HCT116 (cell line): ENCODE measurements around the gene FLOT1. TPM values are rescaled to one million over a fixed set of nuclear protein-coding genes. Genes with fewer than 3 reads are reported as not detected.
A peak's percentile ranks its signal among the peaks of the same experiment; 100 is the strongest.
"Not testable (repeated sequence)": the region's sequence is repeated elsewhere in the genome, so short reads cannot be mapped to it uniquely, and the experiment has no call there.

Experiments
- ATAC-seq: fragments of 200-7000 bp; cut with Tn5 transposase; 2 replicates; pipeline ENCODE4 v1.9.1; 2020; ENCODE audit warnings: mild to moderate bottlenecking, moderate library complexity
- BruUV-seq: library from RNA; stranded (reverse); fragments of 400-500 nt; replicated peaks from 2 replicates; lab custom pipeline; 2021; lab: Mats Ljungman, UMichigan
- CTCF ChIA-PET: fragments of 300-600 bp; sonication (Branson Sonifier 250); formaldehyde crosslinking; loops from one replicate; lab custom pipeline; 2021; ENCODE audit warnings: antibody characterized with exemption; lab: Charles Lee
- POLR2A ChIA-PET: fragments of 300-600, 350-600 bp; sonication (Branson Sonifier 250); formaldehyde crosslinking; loops from one replicate; lab custom pipeline; 2021; ENCODE audit warnings: antibody characterized with exemption; lab: Charles Lee
- RAD21 ChIA-PET, 2 experiments: fragments of 300-600 bp; sonication (Branson Sonifier 250); formaldehyde crosslinking; loops; one replicate each; lab custom pipeline; 2023; ENCODE audit warnings: low total read pairs in 2 of 2; ENCODE audit not compliant: uncharacterized antibody in 2 of 2, unreplicated experiment in 2 of 2, low non-redundant PET in 1 of 2; lab: Charles Lee
- DNase-seq: peaks from one replicate; pipeline ENCODE4 v3.0.0-alpha.2; 2010; ENCODE audit warnings: low read depth, low spot score
- H2AFZ ChIP-seq: fragments of 200-600 bp; shearing (Covaris generic), sonication (generic); 2 replicates; pipeline ENCODE4 v1.6.1; 2017; ENCODE audit warnings: low read depth, mixed run types, mixed read lengths, antibody characterized with exemption, low read length; ENCODE audit not compliant: poor library complexity, severe bottlenecking
- H3K27ac ChIP-seq: 2 replicates; pipeline ENCODE4 v1.5.1; 2012; ENCODE audit warnings: low read depth, low read length
- H3K27me3 ChIP-seq: fragments of 200-600 bp; sonication (generic); 2 replicates; pipeline ENCODE4 v1.6.1; 2016; ENCODE audit warnings: mixed run types, low read length, mixed read lengths; ENCODE audit not compliant: insufficient read depth
- H3K36me3 ChIP-seq, 2 experiments: fragments of 200-500 bp in 1 of 2; fragments of 200-600 bp in 1 of 2; sonication (Bioruptor generic) in 1 of 2; sonication (generic) in 1 of 2; 2 replicates each; pipeline versions ENCODE4 v1.5.1 to v1.6.1; 2014 to 2016; ENCODE audit warnings: low read length in 2 of 2, inconsistent platforms in 1 of 2, mixed read lengths in 1 of 2, mixed run types in 1 of 2; ENCODE audit not compliant: insufficient read depth in 2 of 2, control insufficient read depth in 1 of 2
- H3K4me1 ChIP-seq, 2 experiments: fragments of 200-600 bp in 1 of 2; sonication (generic) in 1 of 2; 2 replicates each; pipeline versions ENCODE4 v1.5.1 to v1.6.1; 2012 to 2017; ENCODE audit warnings: low read length in 2 of 2, inconsistent platforms in 1 of 2, mild to moderate bottlenecking in 1 of 2, mixed read lengths in 1 of 2, mixed run types in 1 of 2, moderate library complexity in 1 of 2; ENCODE audit not compliant: insufficient read depth in 2 of 2, control insufficient read depth in 1 of 2
- H3K4me2 ChIP-seq: fragments of 200-600 bp; sonication (generic); 2 replicates; pipeline ENCODE4 v1.6.1; 2017; ENCODE audit warnings: mixed run types, low read length, mixed read lengths
- H3K4me3 ChIP-seq, 2 experiments: fragments of 200-600 bp in 1 of 2; sonication (generic) in 1 of 2; replicated peaks in 1 of 2; 2 replicates each; pipeline ENCODE4 v1.5.1; 2011 to 2016; ENCODE audit warnings: low read length in 2 of 2, control low read depth in 1 of 2, low read depth in 1 of 2, mild to moderate bottlenecking in 1 of 2, mixed read lengths in 1 of 2, mixed run types in 1 of 2
- H3K79me2 ChIP-seq: fragments of 200-600 bp; sonication (generic); 2 replicates; pipeline ENCODE4 v1.6.1; 2017; ENCODE audit warnings: mild to moderate bottlenecking, mixed run types, low read length, moderate library complexity, mixed read lengths; ENCODE audit not compliant: insufficient read depth
- H3K9ac ChIP-seq: fragments of 200-600 bp; sonication (generic); 2 replicates; pipeline ENCODE4 v1.6.1; 2016; ENCODE audit warnings: low read length, mixed read lengths
- H3K9me2 ChIP-seq: fragments of 200-600 bp; sonication (generic), shearing (Covaris generic); 2 replicates; pipeline ENCODE4 v1.6.1; 2017; ENCODE audit warnings: mixed run types, mild to moderate bottlenecking, moderate library complexity; ENCODE audit not compliant: insufficient read depth
- H3K9me3 ChIP-seq, 2 experiments: fragments of 200-500 bp in 1 of 2; fragments of 200-600 bp in 1 of 2; sonication (Bioruptor generic) in 1 of 2; sonication (generic) in 1 of 2; 2 replicates each; pipeline ENCODE4 v1.6.1; 2014 to 2017; ENCODE audit warnings: low read length in 2 of 2, mixed read lengths in 2 of 2, inconsistent platforms in 1 of 2, low read depth in 1 of 2, mild to moderate bottlenecking in 1 of 2, mixed run types in 1 of 2, moderate library complexity in 1 of 2; ENCODE audit not compliant: control insufficient read depth in 1 of 2, insufficient read depth in 1 of 2
- H4K20me1 ChIP-seq: fragments of 200-600 bp; sonication (generic), shearing (Covaris generic); 2 replicates; pipeline ENCODE4 v1.6.1; 2017; ENCODE audit warnings: mixed run types, mild to moderate bottlenecking, moderate library complexity; ENCODE audit not compliant: insufficient read depth
- EGR1 ChIP-seq: IDR thresholded peaks from 2 replicates; pipeline ENCODE4 v1.6.1; 2012; ENCODE audit warnings: low read depth
- EZH2 ChIP-seq: fragments of 200-600 bp; sonication (generic); IDR thresholded peaks from 2 replicates; pipeline ENCODE4 v1.6.1; 2017; ENCODE audit warnings: antibody characterized with exemption, mixed run types
- FOSL1 ChIP-seq: IDR thresholded peaks from 2 replicates; pipeline ENCODE4 v1.6.1; 2012; ENCODE audit warnings: low read depth
- POLR2A ChIP-seq: IDR thresholded peaks from 2 replicates; pipeline ENCODE4 v1.7.0; 2011; ENCODE audit warnings: borderline replicate concordance; ENCODE audit not compliant: insufficient read depth, insufficient read length; ENCODE audit errors: extremely low read depth
- POLR2AphosphoS5 ChIP-seq: IDR thresholded peaks from 2 replicates; pipeline ENCODE4 v1.6.1; 2011; ENCODE audit warnings: mild to moderate bottlenecking, low read depth, low read length, moderate library complexity
- SIN3A ChIP-seq: IDR thresholded peaks from 2 replicates; pipeline ENCODE4 v1.6.1; 2012; ENCODE audit warnings: low read depth
- SP1 ChIP-seq: IDR thresholded peaks from 2 replicates; pipeline ENCODE4 v1.6.1; 2012; ENCODE audit warnings: low read depth
- SRF ChIP-seq: IDR thresholded peaks from 2 replicates; pipeline ENCODE4 v1.6.1; 2012; ENCODE audit warnings: low read depth
- ZBTB33 ChIP-seq: IDR thresholded peaks from 2 replicates; pipeline ENCODE4 v1.6.1; 2011; ENCODE audit warnings: mild to moderate bottlenecking, low read length, moderate library complexity; ENCODE audit not compliant: insufficient replicate concordance; ENCODE audit errors: extremely low read depth
- ZFX ChIP-seq: fragments of 450-650 bp; IDR thresholded peaks from 2 replicates; pipeline ENCODE4 v1.6.1; 2017
- ZNF274 ChIP-seq: fragments of 200-500 bp; sonication (Bioruptor generic); IDR thresholded peaks from 2 replicates; pipeline ENCODE4 v1.6.1; 2014; ENCODE audit warnings: mild to moderate bottlenecking, low read depth, low read length, inconsistent platforms
- intact Hi-C: fragments of 100-400 bp; cut with micrococcal nuclease; formaldehyde crosslinking; loops from 2 replicates; pipeline ENCODE4 v1.10.0; 2022
- total RNA-seq: library from RNA; stranded (reverse); gene quantifications from one replicate; pipeline ENCODE4 v1.2.1, GENCODE V29; 2021; ENCODE audit not compliant: unreplicated experiment
- TF ChIP-seq, protein P1 (sequence below): IDR thresholded peaks from 2 replicates; pipeline ENCODE4 v1.6.1; 2012
- TF ChIP-seq, protein P2 (sequence below): IDR thresholded peaks from 2 replicates; pipeline ENCODE4 v1.6.1; 2012; ENCODE audit warnings: low read depth

The FLOT1 gene
- total RNA-seq, 1 experiment from 2014 or later = 117 TPM

GRCh38 chr6:30757261-30757904 is 14.9 kb upstream of the FLOT1 start:
- Histone ChIP-seq H3K4me2 (peak overlapping the region; percentile 37), H3K79me2 (no peaks in the 10 kb centered on the region), H3K9me2 (no peaks in the 10 kb centered on the region), H4K20me1 (no peaks in the 10 kb centered on the region)
- TF ChIP-seq FOSL1 (no peak), ZFX (no peak), SP1 (no peak), SIN3A (no peak), EZH2 (no peak), ZNF274 (no peak), ZBTB33 (no peak), POLR2AphosphoS5 (no peak), EGR1 (no peak), POLR2A (no peak), SRF (no peak)
- TF ChIP-seq, protein P1, sequence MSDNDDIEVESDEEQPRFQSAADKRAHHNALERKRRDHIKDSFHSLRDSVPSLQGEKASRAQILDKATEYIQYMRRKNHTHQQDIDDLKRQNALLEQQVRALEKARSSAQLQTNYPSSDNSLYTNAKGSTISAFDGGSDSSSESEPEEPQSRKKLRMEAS = no peak
- TF ChIP-seq, protein P2, sequence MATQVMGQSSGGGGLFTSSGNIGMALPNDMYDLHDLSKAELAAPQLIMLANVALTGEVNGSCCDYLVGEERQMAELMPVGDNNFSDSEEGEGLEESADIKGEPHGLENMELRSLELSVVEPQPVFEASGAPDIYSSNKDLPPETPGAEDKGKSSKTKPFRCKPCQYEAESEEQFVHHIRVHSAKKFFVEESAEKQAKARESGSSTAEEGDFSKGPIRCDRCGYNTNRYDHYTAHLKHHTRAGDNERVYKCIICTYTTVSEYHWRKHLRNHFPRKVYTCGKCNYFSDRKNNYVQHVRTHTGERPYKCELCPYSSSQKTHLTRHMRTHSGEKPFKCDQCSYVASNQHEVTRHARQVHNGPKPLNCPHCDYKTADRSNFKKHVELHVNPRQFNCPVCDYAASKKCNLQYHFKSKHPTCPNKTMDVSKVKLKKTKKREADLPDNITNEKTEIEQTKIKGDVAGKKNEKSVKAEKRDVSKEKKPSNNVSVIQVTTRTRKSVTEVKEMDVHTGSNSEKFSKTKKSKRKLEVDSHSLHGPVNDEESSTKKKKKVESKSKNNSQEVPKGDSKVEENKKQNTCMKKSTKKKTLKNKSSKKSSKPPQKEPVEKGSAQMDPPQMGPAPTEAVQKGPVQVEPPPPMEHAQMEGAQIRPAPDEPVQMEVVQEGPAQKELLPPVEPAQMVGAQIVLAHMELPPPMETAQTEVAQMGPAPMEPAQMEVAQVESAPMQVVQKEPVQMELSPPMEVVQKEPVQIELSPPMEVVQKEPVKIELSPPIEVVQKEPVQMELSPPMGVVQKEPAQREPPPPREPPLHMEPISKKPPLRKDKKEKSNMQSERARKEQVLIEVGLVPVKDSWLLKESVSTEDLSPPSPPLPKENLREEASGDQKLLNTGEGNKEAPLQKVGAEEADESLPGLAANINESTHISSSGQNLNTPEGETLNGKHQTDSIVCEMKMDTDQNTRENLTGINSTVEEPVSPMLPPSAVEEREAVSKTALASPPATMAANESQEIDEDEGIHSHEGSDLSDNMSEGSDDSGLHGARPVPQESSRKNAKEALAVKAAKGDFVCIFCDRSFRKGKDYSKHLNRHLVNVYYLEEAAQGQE = no peak
- TF ChIP-seq, all 23 proteins: peak for 0
- DNase-seq (no peak), ATAC-seq (no peak)
- no peaks in the 10 kb centered on the region for H3K36me3 ChIP-seq
- no peaks in the 10 kb centered on the region for H3K27me3 ChIP-seq
- no TSS peak for BruUV-seq
- peak overlapping the region; percentile 2 for H2AFZ ChIP-seq
- H3K4me3 ChIP-seq = no peak overlapping the region
- peak overlapping the region; percentile 4 for H3K9ac ChIP-seq
- peaks cover 61 to 91% of the 10 kb centered on the region in 2 experiments for H3K4me1 ChIP-seq
- H3K9me3 ChIP-seq = no peaks in the 10 kb centered on the region
- ChIA-PET RAD21 (interaction anchor here in 1 of 2 experiments (0.7 kb wide), 1 partner anchor 9 kb away, joined by 3 read pairs; no protein-coding TSS in a partner anchor), CTCF (no interaction called here), POLR2A (interaction anchor here (0.9 to 4.5 kb wide), 10 partner anchors 10 to 63 kb away, joined by 3 to 37 read pairs (median 7); partner anchors contain the start of gene IER3)
- intact Hi-C loops = no loop called here
- H3K27ac ChIP-seq = no peak overlapping the region

GRCh38 chr6:30756405-30757003 is 14.0 kb upstream of the FLOT1 start:
- CTCF ChIA-PET, H3K9me2 ChIP-seq, H3K79me2 ChIP-seq, H3K27ac ChIP-seq, H3K27me3 ChIP-seq, H2AFZ ChIP-seq, ATAC-seq, intact Hi-C loops, H3K4me3 ChIP-seq, BruUV-seq, H3K9me3 ChIP-seq, H4K20me1 ChIP-seq, H3K4me2 ChIP-seq, H3K9ac ChIP-seq, H3K36me3 ChIP-seq, DNase-seq: not testable (repeated sequence)
- peaks cover 60 to 92% of the 10 kb centered on the region in 2 experiments for H3K4me1 ChIP-seq
- ChIA-PET POLR2A (interaction anchor here (0.9 to 4.5 kb wide), 10 partner anchors 10 to 63 kb away, joined by 3 to 37 read pairs (median 7); partner anchors contain the start of gene IER3), RAD21 (interaction anchor here in 1 of 2 experiments (0.7 kb wide), 1 partner anchor 8 kb away, joined by 3 read pairs; no protein-coding TSS in a partner anchor)
